Fibroblast of skin of back (primary cell): ENCODE results near the gene MATN1.

Source experiments
- DNase-seq: peaks from one replicate; pipeline ENCODE4 v3.0.0-alpha.2; 2013

Gene MATN1

DNA sequence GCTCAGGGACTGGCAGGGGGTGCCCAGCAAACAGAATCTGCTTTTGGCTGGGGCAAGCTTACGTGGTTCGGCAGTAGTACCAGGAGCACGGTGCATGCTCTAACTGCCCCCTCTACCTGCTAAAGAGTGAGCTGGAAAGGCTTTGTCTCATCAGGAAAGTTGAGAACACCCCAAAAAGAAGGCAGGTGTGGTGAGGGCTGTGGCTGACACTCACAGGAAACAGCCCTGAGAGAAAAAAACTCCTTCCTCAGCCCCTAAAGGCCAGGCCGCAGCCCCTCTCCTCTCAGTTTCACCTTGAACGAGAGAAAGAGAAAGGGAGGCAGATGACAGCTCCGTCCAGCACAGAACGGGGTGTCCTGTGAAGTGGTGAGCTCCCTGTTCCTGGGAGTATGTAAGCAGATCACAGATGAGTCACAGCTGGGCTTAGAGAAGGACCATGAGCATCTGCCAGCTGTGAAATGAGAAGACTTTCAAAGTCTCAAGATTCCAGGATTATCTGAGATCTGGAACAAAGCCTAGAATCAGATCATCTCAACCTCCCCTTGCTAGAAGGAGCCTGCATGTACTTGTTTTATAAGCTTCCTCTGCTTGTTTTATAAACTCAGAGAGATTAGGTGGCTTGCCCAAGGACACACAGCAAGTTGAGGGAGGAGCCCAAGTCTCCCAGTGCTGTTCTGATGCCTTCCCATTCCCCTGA, 20.8 kb upstream of the MATN1 start:
- DNase-seq = peak; percentile 7

DNA sequence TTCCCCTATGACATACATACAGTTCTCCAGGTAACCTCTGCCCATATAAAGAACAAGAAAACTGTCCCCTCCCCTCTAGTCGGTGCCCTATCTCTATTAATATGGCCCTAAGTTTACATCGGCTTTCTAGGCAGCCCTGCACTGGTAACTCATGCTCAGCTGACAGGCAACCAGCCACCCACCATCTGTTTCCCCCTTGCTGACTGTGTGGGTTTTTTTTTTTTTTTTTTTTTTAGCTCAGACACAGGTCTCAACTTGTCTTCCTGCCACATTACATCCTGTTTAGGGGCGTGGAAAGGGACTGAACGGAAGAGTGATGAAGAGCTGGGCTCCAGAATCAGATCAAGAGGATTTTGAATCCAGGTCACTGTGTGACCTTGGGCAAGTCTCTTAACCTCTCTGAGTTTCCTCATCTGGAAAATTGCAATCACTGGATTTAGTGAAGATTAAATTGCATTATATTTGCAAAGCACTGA, 20.2 kb upstream of the MATN1 start:
- DNase-seq = no peak

DNA sequence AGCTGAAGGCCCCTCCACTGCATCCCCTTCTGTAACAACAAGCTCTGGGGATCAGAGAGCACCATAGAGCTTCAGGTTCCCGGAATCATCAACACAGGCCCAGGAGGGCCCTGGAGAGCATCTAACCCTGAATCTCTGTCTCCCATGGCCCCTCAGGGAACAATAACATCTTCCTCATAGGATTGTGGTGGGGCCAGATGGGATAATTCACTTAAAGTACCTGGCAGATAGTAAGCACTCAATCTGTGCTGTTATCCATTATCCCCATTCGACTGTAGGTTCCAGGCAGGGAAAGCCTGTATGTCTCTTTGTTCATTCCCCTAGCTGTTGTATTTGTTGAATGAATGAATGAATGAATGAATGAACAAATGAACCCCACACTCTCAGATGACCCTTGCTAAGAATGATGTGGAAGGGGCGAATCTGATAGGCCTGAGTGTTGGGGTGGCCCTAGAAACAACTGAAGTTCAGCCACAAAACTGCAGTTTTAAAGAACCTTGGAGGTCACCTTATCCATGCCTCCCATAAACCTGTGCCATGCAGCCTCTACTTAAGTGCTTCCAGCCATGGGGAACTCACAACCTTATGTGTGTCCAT, 19.7 kb upstream of the MATN1 start:
- no peak for DNase-seq

DNA sequence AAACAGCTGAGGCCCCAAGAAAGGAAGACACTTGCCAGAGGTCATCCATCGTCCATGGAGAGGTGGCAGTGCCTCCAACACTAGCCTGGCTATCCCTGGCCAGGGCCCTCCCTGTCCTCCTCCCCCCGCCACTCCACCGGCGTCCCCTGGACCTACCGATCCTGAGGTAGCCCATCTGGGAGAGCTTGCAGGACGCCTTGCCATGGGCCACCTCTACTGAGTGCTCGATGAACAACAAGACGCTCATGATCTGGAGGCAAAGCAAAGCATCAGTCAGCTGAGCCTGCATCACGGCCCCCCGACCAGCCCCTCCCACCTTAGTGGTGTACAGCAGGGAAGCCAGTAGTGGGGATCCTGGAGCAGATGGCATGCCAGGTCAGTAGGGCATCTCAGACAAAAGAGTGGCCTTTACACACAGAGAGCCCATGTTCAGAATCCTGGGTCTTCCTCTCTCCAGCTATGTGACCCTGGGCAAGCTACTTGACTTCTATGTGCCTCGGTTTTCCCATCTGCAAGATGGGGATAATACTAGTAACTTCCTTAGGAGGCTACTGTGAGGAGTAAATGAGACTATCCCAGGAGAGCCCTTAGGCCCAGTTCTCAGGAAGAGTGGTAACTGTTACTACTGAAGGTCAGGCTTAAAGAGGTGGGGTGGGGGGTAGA, 19.0 kb upstream of the MATN1 start:
- DNase-seq = no peak

DNA sequence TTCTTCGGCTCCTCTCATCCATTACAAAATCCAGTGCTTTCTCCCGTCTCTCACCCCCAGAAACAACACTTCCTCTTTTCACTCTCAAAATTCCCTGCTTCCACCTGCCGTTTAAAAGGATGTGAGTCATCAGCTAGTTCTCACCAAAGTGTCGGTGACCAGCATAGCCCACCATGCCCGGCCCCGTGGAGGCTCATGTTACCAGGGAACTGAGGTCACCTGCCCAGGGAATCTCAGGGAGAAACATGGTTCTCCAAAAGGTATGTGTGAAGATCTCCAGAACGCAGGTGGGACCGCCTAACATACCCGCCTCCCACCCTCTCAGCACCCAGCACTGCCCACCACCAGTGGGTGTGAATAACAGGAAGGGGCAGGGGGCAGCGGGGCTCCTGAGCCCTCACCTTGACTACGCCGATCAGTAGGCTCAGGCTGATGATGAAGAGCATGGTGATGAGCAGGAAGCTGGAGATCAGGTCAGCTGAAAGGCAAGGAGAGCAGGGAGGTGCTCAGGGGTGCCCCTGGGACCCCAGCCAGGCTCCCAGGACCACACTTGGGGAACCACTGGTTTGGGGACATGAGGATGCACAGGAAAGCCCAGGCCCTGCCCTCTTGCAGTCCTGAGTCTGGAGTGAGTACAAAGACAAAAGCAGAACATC, 18.0 kb upstream of the MATN1 start:
- no peak for DNase-seq

DNA sequence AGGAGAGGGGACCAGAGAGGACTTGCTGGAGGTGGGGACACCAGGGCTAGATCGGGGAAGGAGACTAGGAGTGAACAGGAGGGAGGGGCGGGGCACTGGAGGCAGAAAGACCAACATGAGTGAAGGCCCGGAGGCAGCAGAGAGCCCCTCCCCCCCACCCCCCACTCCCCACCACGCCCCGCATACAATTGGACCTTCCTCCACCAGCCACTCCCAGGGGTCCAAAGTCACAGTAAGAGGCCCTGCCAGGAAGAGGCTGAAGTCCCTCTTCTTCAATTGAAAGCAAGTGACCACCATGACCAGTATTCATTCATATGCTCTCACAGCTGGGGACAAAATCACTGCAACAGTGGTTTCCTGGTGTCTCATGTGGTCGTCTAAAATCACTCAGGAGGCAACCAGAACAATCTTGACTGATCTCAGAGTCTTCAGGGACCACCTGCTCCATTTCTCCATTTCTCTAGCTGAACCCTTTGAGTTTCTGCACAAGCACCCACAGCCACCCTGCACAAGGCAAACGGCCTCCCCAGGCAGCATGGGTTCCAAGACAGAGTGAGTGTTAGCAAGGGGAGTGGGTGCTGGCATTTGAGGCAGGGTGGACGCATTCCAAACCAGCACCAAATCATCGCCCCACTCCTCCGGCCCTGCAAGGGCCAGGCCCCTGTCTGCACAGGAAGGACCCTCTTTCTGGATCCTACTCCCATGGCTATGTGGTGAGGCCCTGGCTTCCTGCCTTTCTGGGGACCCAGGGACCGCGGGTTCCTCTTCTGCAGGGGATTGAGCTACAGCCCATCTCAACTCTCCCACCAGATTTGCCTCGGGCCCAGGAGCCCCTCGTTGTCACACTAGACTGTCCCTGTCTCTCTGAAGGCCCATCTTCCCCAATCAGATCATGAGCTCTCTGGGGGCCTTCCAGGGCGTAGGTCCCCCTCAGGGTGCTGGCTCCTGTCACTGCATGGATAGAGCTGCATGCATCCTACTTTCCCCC, 17.2 kb upstream of the MATN1 start:
- DNase-seq = no peak

DNA sequence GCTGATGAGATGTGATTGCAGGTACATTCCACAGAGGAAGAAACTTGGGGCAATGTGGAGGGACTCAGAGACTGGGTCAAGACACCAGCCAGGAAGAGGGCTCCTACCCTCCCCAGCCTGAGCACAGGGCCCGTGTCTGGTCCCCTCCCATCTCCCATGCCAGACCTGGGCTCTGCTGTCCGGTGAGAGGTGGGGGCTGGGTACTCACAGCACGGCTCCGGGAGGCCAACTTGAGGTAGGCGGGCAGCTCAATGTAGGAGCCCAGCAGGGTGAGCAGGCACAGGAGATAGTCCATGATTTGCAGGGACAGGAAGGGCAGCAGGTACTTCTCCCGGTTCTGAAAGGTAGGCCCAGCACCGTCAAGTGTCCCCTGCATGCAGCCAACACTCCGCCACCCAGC, 16.2 kb upstream of the MATN1 start:
- DNase-seq = no peak

DNA sequence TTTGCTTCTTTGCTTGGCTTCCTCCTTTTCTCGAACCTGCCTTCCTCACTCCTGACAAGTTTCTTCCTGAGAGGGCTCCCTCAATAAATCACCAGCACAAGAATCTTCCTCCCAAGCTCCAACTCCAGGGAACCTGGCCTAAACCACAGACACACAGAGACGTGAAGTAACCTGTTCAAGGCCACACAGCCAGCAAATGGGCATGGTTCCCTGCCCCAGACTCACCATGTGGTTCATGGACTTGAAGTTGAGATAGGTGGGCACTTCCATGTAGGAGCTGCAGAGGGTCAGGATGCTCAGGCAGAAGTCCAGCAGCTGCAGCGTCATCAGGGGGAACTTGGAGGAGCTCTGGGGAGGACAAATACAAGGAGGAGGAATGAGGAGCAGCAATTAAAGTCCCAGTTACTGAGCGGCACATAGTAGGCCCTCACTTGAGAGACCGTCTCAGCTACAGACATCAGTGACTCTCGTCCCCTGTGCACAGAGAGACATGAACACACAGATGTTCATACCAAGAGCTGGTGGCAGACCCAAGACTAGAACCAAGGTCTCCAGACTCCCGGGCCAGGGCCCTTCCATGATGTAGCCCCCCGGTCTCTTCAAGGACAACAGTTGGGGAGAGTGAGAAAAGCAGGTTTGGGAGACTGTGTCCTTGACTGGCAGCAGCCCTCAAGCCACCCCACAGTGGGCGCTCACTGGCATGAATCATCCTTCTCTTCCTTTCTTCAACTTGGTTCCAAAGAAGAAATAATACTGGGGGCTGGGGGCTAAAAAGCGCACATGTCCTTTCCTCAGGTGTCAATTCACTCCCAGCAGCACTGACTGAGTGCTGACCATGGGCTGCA, 15.6 kb upstream of the MATN1 start:
- no peak for DNase-seq

DNA sequence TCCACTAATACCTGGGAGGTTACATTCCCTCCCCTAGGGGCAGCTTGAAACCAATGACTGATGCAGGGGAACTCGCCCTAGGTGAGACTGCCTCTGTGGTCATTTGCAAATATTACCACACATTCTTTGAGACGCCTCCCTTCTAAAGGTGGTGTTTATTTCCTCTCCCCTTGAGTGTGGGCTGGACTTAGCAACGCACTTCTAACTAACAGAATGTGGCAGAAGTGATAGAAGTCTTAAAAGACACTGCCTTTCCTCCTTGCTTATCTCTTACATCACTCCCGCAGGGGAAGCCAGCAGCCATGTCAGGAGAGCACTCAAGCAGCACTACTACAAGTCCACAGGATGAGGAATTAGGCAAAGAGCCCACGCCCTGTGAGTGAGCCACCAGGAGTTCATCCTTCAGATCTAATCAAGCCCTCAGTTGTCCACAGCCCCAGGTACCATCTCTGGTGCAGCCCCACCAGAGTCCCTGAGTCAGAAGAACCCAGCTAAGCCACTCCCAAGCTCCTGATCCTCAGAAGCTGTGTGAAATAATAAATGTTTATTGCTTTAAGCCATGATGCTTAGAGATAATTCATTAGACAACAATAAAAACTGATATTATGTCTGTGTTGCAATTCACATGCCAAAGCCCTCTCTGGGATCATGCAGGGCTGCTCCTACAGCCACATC, 14.8 kb upstream of the MATN1 start:
- no peak for DNase-seq

DNA sequence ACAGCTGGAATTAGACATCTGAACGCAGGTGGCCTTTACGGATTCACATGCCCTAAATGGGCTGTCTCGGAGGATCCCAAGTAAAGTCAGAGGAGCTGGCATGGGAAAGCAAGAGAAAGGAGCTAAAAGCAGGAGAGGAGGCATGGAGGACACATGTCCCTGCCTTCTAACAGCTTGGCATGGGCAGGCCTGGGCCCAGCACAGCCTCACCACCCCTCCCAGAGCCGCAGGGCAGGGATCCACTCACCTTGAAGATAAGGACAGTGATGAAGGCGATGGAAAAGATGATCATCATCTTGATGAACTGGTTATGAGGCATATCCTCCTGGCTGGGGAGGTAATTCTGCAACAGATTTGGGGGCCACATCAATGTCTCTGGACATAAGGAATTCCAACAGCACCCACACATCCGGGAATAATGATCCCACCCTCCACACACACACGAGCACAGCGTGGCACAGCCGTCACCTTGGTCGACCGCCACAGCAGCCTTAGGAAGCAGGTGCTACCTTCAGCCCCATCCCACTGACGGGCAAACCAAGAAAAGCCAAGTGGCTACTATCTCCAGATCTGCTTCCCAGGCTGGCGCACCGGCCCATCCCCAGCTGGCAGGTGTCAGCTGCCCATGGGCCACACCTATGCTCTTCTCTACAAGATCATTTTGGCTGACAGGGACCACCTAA, 14.1 kb upstream of the MATN1 start:
- no peak for DNase-seq

DNA sequence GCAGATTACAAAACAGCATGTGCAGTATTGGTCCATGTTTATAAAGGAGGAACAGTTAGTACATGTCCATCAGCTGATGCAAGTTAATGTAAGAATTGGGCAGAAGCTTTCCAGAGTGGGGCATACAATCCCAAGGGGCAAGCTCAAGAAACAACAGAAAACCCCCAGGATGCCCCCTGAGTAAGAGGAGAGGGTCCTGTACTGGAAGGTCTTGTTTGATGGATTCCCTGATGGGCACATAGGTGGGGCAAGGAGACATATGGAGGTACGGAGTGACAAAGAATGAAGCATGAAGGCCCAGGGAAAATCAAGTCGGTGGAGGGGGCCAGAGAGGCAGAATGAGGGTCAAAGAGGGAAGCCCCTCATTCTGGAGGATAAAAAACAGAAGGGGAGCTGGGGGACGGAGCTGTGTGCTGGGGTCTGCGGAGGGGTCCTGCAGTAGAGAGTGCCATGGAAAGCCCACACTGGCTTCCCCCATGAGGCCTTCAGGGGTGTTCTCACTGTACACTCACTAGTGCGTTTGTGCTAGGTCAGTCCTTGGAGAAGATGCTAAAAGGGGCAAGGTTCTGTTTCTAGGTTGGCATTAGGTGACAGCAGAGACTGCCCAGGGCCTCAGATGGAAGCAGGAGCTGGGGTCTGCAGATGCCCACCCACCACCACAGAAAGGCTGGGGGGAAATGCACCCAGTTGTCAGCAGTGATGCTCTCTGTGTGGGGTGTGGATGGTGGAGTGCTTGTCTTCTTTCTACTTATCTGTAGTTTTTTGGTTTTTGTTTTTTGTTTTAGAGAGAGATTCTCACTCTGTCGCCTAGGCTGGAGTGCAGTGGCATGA, 12.5 kb upstream of the MATN1 start:
- no peak for DNase-seq

DNA sequence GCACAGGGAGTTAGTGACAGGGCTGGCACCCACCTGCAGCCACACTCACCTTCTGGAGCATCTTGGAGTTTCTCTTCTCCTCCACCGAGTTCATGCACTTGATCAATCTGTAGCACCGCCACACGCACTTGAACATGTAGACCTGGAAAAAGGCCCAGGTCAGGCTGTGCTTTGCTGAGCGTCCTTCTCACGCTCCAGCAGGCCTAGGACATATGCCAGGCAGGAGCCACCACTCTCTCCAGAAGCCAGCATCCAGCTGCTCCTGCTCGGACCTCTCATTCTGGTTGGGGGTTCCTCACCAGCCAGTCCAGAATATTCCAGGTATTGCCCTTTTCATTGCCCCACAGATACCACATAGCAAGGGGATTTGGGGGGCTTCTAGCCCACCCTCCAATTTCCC, 11.7 kb upstream of the MATN1 start:
- no peak for DNase-seq

DNA sequence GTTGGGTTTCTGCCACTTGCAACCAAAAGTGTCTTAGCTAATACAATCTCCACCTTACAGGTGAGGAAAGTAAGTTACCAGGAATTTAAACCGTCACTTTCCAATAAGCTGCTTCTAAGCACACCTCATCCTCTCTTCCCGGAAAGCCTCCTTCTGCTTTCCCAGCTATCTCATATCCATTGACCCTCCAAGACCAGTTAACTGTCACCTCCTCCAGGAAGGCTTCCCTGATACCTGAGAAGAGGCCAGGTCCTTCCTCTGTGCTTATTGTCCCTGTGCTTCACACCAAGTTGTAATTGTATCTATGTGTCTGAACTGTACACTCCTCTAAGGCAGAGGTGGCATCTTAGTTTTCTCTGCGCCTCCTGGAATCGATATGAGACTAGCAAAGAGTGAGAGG, 11.2 kb upstream of the MATN1 start:
- no peak for DNase-seq

DNA sequence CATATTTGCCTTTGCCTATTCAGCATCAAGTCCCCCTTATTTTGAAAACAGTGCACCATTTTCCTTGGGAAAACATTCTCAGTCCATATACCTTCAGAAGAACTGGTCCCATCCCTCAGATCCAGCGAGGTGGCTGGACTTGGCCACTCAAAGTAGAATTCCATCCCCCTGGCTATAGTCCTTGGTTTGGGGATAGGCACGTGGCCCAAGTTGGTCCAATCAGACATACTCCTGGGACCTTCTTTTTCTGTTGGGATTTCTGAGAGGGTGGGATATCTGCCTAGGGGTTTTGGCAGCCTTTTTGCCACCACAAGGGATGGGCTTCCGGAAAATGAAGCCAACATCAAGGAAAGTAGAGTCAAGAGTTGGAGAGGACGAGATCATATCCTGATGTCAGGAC, 10.7 kb upstream of the MATN1 start:
- no peak for DNase-seq

DNA sequence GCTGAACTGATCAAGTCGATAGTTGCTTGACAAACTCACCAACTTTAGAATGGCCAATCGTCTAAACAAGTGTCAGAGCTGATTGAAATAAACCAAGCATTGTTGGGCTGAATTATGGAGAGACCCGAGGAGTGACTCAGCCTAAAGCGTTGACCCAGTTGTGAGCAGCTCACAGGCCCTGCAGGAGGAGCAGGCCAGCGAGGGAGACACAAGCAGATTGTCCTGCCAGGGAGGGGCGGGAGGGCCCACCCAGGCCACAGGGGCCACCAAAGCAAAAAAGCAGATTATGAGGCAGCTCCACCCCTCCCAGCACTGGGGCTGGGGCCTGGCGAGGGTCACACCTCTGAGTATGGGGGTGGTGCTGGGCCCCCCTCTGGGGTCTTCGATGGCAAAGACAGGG, 10.1 kb upstream of the MATN1 start:
- DNase-seq = no peak

DNA sequence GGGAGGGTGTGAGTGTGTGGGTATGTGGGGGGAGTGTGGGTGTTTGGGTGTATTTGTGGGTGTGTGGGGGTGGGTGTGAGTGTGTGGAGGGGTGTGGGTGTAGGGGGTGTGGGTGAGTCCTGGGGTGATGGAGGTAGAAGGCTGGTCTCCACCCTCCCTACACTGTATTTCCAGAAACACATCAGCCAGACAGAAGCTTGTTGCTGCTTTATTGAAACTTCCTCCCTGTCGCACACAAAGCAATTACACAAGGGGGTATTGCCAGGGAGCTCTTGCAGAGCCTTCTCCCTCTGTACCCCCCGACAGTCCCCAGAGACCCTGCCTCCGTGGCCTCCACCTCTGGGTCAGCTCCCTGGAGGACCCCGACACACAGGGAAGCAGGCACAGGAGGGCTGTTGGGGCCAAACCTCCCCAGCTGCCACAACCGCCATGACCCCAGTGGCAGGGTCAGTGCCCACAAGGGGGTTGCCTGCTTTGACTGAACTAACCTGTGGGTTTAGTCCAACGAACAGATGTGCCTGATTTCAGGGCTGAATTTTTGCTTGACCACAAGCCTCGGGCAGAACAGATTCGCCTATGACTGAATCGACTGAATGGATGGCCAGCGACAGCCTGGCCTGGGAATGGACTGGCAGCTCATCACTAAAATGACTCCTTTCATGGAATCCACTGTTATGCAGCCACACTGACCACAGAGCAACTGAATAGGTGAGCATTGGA, 9.1 kb upstream of the MATN1 start:
- no peak for DNase-seq

DNA sequence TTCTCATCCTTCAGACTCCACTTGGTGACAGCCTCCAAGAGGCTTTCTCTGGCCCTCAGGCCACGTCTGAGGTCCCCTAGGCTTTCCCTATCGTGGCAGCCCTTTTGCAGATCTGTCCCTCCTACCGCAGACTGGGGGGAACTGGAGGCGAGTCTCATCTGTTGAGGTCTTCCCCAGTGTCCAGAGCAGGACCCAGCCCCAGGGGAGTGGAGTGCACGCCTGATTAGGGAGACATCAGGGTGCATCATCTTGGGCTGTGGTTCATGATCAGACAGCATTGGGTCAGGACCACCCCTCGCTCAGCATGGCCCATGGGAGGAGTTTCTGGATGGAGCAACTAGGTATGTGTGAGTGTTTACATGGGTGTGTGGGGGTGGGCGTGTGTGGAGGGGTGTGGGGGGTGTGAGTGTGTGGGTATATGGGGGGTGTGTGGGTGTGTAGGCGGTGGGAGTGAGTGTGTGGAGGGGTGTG, 8.5 kb upstream of the MATN1 start:
- no peak for DNase-seq

DNA sequence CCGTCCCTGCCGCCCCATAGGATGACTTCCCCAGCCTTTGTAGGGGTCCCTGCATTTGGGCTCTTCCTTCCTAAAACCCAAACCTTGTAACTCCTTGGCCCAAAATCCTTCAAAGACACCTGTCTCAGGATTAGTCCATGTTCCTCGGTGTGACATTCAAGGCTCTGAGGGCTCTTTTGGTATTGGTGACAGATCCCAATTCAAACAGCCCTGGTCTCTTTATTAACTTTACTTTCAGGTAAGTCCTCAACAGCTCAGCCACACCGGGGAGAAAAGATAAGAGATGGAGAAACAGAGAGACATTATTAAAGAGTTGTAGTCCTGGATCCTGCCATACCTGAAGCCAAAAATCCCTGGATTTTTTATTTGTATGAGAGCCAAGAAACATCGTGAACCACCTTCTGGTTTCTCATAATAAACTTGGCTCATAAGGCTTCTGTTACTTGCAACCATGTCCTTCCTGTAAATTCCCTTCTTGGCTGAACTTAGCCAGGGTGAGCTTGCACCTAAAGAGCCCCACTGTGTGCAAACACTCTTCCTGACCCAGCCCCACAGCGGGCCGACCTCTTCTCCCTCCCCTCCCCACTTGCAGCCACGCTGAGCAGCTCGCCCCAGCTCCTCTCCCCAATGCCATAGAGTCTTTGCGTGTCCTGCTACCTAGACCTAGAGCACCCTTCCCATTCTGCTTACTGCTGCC, 7.9 kb upstream of the MATN1 start:
- DNase-seq = no peak
